K562 (cell line): ENCODE measurements around the gene GPC2. TPM values are rescaled to one million over a fixed set of nuclear protein-coding genes. Genes with fewer than 3 reads are reported as not detected.

Experiments used
- DPF2 ChIP-seq: fragments of 450-650 bp; IDR thresholded peaks from 2 replicates; pipeline ENCODE4 v1.6.1; 2016
- GATA2 ChIP-seq: sonication (generic); formaldehyde crosslinking; IDR thresholded peaks from 2 replicates; pipeline ENCODE4 v1.4.0; 2020; ENCODE audit warnings: mild to moderate bottlenecking, missing genetic modification reagents
- PTRF ChIP-seq: fragments of 450-650 bp; IDR thresholded peaks from 2 replicates; pipeline ENCODE4 v1.6.1; 2016; ENCODE audit warnings: mild to moderate bottlenecking, missing genetic modification characterization, missing compliant biosample characterization
- SAP30 ChIP-seq: fragments of 200-600 bp; sonication (generic); IDR thresholded peaks from 2 replicates; pipeline ENCODE4 v1.6.1; 2012; ENCODE audit warnings: borderline replicate concordance, low read depth, mild to moderate bottlenecking, moderate library complexity, low read length, control low read depth, inconsistent platforms; ENCODE audit not compliant: insufficient read depth, poor library complexity, severe bottlenecking
- polyA plus RNA-seq, 8 experiments: library from polyadenylated mRNA; depleted of rRNA in 4 of 8; stranded (reverse) in 5 of 8; unstranded in 3 of 8; fragments of >200 nt; fragmentation: Nextera tagmentation in 2 of 8; fragmentation: Illumina TruSeq in 1 of 8; extraction: Ambion mirVana in 2 of 8; extraction: Trizol in 1 of 8; gene quantifications; 2 replicates each; pipeline versions ENCODE4 v1.2.1 to v1.2.3, GENCODE V29; 2011 to 2014; ENCODE audit warnings: inconsistent platforms in 1 of 8, missing spikeins in 1 of 8
- total RNA-seq, 7 experiments: library from RNA; depleted of rRNA in 6 of 7; stranded (reverse); fragments of >200 nt in 6 of 7; fragmentation: Illumina TruSeq in 2 of 7; extraction: Trizol in 2 of 7; gene quantifications; 2 replicates each; pipeline versions ENCODE4 v1.2.1 to v1.2.3, GENCODE V29; 2011 to 2021; ENCODE audit warnings: low replicate concordance in 1 of 7
- TF ChIP-seq, protein P1 (sequence below), 3 experiments: IDR thresholded peaks in 2 of 3; conservative IDR thresholded peaks in 1 of 3; 2 replicates each; pipeline ENCODE4 v1.5.1; 2011 to 2012; ENCODE audit warnings: low read length in 3 of 3, mild to moderate bottlenecking in 3 of 3, control low read depth in 2 of 3, improper control_type of control experiment in 1 of 3, inconsistent platforms in 1 of 3, low read depth in 1 of 3, mixed read lengths in 1 of 3, moderate library complexity in 1 of 3; ENCODE audit not compliant: insufficient read depth in 2 of 3
- TF ChIP-seq, protein P2 (sequence below): fragments of 450-650 bp; formaldehyde crosslinking; conservative IDR thresholded peaks from 2 replicates; pipeline ENCODE4 v1.4.0; 2022; ENCODE audit warnings: mild to moderate bottlenecking, missing genetic modification characterization
- TF ChIP-seq, protein P3 (sequence below): IDR thresholded peaks from 3 replicates; pipeline ENCODE4 v1.6.1; 2011; ENCODE audit warnings: borderline replicate concordance, mild to moderate bottlenecking, moderate library complexity; ENCODE audit not compliant: insufficient read length; ENCODE audit errors: extremely low read depth
- TF ChIP-seq, protein P4 (sequence below): IDR thresholded peaks from 2 replicates; pipeline ENCODE4 v1.6.1; 2012; ENCODE audit warnings: low read depth, low read length, improper control_type of control experiment, borderline replicate concordance
- TF ChIP-seq, protein P5 (sequence below), 2 experiments: fragments of 450-650 bp; formaldehyde crosslinking in 1 of 2; IDR thresholded peaks; 2 replicates each; pipeline versions ENCODE4 v1.4.0 to v1.6.1; 2014 to 2020; ENCODE audit warnings: mild to moderate bottlenecking in 2 of 2, borderline replicate concordance in 1 of 2, low read depth in 1 of 2

The GPC2 gene
- total and polyA plus RNA-seq, 9 of the 15 experiments (the other 6 are each of a cell fraction or from before 2014, with no cell fraction given): 0.06 to 7.7 (median 1.4) TPM; not detected in 1

DNA sequence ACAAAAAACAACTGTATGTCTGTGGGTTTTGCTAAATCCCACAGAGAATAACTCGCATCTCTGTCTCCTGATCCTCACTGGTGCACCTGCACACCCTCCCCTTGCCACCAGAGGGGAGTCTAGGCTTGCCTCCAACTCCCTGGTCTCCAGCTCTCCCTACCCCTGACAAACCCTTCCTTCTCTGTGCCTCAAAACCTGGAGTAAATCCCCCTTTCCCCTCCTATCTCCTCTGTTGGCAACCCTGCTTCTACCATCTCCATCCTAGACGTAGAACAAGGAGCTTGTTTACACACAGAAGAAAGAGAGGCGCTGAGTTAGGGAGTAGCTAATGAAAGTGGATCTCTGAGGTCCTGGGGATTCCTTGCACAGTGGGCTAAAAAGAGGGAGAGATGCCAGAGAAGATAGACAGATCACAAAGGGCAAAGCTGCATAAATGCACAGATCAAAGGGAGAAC lies 44.5 kb downstream of the GPC2 start (continued):
- TF ChIP-seq SAP30: no peak
- TF ChIP-seq, protein P1, sequence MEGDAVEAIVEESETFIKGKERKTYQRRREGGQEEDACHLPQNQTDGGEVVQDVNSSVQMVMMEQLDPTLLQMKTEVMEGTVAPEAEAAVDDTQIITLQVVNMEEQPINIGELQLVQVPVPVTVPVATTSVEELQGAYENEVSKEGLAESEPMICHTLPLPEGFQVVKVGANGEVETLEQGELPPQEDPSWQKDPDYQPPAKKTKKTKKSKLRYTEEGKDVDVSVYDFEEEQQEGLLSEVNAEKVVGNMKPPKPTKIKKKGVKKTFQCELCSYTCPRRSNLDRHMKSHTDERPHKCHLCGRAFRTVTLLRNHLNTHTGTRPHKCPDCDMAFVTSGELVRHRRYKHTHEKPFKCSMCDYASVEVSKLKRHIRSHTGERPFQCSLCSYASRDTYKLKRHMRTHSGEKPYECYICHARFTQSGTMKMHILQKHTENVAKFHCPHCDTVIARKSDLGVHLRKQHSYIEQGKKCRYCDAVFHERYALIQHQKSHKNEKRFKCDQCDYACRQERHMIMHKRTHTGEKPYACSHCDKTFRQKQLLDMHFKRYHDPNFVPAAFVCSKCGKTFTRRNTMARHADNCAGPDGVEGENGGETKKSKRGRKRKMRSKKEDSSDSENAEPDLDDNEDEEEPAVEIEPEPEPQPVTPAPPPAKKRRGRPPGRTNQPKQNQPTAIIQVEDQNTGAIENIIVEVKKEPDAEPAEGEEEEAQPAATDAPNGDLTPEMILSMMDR (IDR thresholded peaks at IDR 0.05 in 2 of 3, conservative IDR thresholded peaks at IDR 0.05 in 1 of 3; ENCODE audit: insufficient read depth in 2 of 3, low read depth in 1 of 3, low read length in 3 of 3): peak; percentile 98 to 99 (median 98)
- TF ChIP-seq, protein P2, sequence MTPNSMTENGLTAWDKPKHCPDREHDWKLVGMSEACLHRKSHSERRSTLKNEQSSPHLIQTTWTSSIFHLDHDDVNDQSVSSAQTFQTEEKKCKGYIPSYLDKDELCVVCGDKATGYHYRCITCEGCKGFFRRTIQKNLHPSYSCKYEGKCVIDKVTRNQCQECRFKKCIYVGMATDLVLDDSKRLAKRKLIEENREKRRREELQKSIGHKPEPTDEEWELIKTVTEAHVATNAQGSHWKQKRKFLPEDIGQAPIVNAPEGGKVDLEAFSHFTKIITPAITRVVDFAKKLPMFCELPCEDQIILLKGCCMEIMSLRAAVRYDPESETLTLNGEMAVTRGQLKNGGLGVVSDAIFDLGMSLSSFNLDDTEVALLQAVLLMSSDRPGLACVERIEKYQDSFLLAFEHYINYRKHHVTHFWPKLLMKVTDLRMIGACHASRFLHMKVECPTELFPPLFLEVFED: peak; percentile 76; the same call in 1 of the 2 replicates
- peak; percentile 44; the same call in 1 of the 2 replicates for TF ChIP-seq DPF2
- TF ChIP-seq, protein P3, sequence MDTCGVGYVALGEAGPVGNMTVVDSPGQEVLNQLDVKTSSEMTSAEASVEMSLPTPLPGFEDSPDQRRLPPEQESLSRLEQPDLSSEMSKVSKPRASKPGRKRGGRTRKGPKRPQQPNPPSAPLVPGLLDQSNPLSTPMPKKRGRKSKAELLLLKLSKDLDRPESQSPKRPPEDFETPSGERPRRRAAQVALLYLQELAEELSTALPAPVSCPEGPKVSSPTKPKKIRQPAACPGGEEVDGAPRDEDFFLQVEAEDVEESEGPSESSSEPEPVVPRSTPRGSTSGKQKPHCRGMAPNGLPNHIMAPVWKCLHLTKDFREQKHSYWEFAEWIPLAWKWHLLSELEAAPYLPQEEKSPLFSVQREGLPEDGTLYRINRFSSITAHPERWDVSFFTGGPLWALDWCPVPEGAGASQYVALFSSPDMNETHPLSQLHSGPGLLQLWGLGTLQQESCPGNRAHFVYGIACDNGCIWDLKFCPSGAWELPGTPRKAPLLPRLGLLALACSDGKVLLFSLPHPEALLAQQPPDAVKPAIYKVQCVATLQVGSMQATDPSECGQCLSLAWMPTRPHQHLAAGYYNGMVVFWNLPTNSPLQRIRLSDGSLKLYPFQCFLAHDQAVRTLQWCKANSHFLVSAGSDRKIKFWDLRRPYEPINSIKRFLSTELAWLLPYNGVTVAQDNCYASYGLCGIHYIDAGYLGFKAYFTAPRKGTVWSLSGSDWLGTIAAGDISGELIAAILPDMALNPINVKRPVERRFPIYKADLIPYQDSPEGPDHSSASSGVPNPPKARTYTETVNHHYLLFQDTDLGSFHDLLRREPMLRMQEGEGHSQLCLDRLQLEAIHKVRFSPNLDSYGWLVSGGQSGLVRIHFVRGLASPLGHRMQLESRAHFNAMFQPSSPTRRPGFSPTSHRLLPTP: no peak
- no peak for TF ChIP-seq GATA2
- TF ChIP-seq, protein P4, sequence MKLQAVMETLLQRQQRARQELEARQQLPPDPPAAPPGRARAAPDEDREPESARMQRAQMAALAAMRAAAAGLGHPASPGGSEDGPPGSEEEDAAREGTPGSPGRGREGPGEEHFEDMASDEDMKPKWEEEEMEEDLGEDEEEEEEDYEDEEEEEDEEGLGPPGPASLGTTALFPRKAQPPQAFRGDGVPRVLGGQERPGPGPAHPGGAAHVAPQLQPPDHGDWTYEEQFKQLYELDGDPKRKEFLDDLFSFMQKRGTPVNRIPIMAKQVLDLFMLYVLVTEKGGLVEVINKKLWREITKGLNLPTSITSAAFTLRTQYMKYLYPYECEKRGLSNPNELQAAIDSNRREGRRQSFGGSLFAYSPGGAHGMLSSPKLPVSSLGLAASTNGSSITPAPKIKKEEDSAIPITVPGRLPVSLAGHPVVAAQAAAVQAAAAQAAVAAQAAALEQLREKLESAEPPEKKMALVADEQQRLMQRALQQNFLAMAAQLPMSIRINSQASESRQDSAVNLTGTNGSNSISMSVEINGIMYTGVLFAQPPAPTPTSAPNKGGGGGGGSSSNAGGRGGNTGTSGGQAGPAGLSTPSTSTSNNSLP: no peak
- TF ChIP-seq, protein P5, sequence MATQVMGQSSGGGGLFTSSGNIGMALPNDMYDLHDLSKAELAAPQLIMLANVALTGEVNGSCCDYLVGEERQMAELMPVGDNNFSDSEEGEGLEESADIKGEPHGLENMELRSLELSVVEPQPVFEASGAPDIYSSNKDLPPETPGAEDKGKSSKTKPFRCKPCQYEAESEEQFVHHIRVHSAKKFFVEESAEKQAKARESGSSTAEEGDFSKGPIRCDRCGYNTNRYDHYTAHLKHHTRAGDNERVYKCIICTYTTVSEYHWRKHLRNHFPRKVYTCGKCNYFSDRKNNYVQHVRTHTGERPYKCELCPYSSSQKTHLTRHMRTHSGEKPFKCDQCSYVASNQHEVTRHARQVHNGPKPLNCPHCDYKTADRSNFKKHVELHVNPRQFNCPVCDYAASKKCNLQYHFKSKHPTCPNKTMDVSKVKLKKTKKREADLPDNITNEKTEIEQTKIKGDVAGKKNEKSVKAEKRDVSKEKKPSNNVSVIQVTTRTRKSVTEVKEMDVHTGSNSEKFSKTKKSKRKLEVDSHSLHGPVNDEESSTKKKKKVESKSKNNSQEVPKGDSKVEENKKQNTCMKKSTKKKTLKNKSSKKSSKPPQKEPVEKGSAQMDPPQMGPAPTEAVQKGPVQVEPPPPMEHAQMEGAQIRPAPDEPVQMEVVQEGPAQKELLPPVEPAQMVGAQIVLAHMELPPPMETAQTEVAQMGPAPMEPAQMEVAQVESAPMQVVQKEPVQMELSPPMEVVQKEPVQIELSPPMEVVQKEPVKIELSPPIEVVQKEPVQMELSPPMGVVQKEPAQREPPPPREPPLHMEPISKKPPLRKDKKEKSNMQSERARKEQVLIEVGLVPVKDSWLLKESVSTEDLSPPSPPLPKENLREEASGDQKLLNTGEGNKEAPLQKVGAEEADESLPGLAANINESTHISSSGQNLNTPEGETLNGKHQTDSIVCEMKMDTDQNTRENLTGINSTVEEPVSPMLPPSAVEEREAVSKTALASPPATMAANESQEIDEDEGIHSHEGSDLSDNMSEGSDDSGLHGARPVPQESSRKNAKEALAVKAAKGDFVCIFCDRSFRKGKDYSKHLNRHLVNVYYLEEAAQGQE (IDR thresholded peaks at IDR 0.05; ENCODE audit: borderline replicate concordance): peak; percentile 94
- TF ChIP-seq, protein P5 (CRISPR knock-in tag; IDR thresholded peaks at IDR 0.05; ENCODE audit: low read depth): no peak
- TF ChIP-seq PTRF (tag): no peak
